Ectodermal cell (in vitro differentiated cells): ENCODE measurements around the gene MST1.
"Not testable (repeated sequence)": the region's sequence is repeated elsewhere in the genome, so short reads cannot be mapped to it uniquely, and the experiment has no call there.

ENCODE experiments used
- H3K27ac ChIP-seq: 2 replicates; pipeline ENCODE4 v1.7.0; 2013; ENCODE audit warnings: mild to moderate bottlenecking, low read depth, low read length; ENCODE audit not compliant: insufficient read depth, poor library complexity, severe bottlenecking
- H3K27me3 ChIP-seq: 2 replicates; pipeline ENCODE4 v1.7.0; 2013; ENCODE audit warnings: mild to moderate bottlenecking, low read length; ENCODE audit not compliant: insufficient read depth, control insufficient read depth, poor library complexity, severe bottlenecking
- H3K36me3 ChIP-seq: one replicate; pipeline ENCODE4 v1.7.0; 2013; ENCODE audit warnings: low read length; ENCODE audit not compliant: control insufficient read depth, insufficient read depth
- H3K4me1 ChIP-seq: one replicate; pipeline ENCODE4 v1.7.0; 2013; ENCODE audit warnings: low read length; ENCODE audit not compliant: control insufficient read depth, insufficient read depth
- H3K4me3 ChIP-seq: 2 replicates; pipeline ENCODE4 v1.7.0; 2013; ENCODE audit warnings: low read depth, low read length, control low read depth; ENCODE audit not compliant: insufficient read depth
- H3K9me3 ChIP-seq: 2 replicates; pipeline ENCODE4 v1.7.0; 2013; ENCODE audit warnings: mild to moderate bottlenecking, low read length, moderate library complexity; ENCODE audit not compliant: control insufficient read depth
- WGBS, 2 experiments: methylation state at CpG; one replicate each; pipeline ENCODE4 v1.1.7; 2013; ENCODE audit warnings: missing lambda C conversion rate in 2 of 2; 5-methylcytosine and 5-hydroxymethylcytosine counted together

MST1 gene

GRCh38 chr3:49687424-49687795, 1.9 kb downstream of the MST1 start:
- not testable (repeated sequence) for H3K27ac ChIP-seq, H3K4me3 ChIP-seq, H3K9me3 ChIP-seq, H3K27me3 ChIP-seq, H3K4me1 ChIP-seq
- 93 to 95% methylated on average over 12 of the region's 12 CpGs for WGBS, 2 experiments
- peaks cover 13% of the 10 kb centered on the region for H3K36me3 ChIP-seq

GRCh38 chr3:49686769-49687423, 2.4 kb downstream of the MST1 start:
- WGBS, 2 experiments = 10% methylated on average over 44 of the region's 44 CpGs
- H3K9me3 ChIP-seq, H3K27me3 ChIP-seq, H3K27ac ChIP-seq, H3K4me1 ChIP-seq: not testable (repeated sequence)
- Histone ChIP-seq H3K36me3 (peaks cover 13% of the 10 kb centered on the region), H3K4me3 (peak overlapping the region; percentile 43)

- H3K27ac ChIP-seq, H3K9me3 ChIP-seq, H3K27me3 ChIP-seq, H3K4me1 ChIP-seq: not testable (repeated sequence)
- peak overlapping the region; percentile 43 for H3K4me3 ChIP-seq
- WGBS, 2 experiments = 3 to 5% methylated on average over 20 of the region's 29 CpGs
- H3K36me3 ChIP-seq = peaks cover 13% of the 10 kb centered on the region
Measured at GRCh38 chr3:49686346-49686745, 2.9 kb downstream of the MST1 start.

GRCh38 chr3:49685846-49686245, 3.4 kb downstream of the MST1 start:
- H3K4me3 ChIP-seq, H3K27me3 ChIP-seq, H3K9me3 ChIP-seq, H3K4me1 ChIP-seq, H3K27ac ChIP-seq: not testable (repeated sequence)
- WGBS, 2 experiments = 59 to 63% methylated on average over 35 to 36 of the region's 36 CpGs
- peaks cover 13% of the 10 kb centered on the region for H3K36me3 ChIP-seq

- not testable (repeated sequence) for H3K4me1 ChIP-seq, H3K9me3 ChIP-seq, H3K4me3 ChIP-seq, H3K27me3 ChIP-seq, H3K27ac ChIP-seq
- WGBS, 2 experiments = 89 to 96% methylated on average over 7 to 10 of the region's 10 CpGs
- peaks cover 17% of the 10 kb centered on the region for H3K36me3 ChIP-seq
Measured at GRCh38 chr3:49685103-49685502, 4.2 kb downstream of the MST1 start.

GRCh38 chr3:49684453-49684852, 4.8 kb downstream of the MST1 start:
- not testable (repeated sequence) for H3K4me1 ChIP-seq, H3K27ac ChIP-seq, H3K27me3 ChIP-seq, H3K4me3 ChIP-seq, H3K9me3 ChIP-seq
- H3K36me3 ChIP-seq = peaks cover 19% of the 10 kb centered on the region
- WGBS, 2 experiments = 91 to 94% methylated on average over 2 of the region's 2 CpGs

GRCh38 chr3:49683162-49683561, 6.1 kb downstream of the MST1 start:
- peaks cover 6% of the 10 kb centered on the region for H3K27me3 ChIP-seq
- H3K36me3 ChIP-seq = peaks cover 32% of the 10 kb centered on the region
- WGBS, 2 experiments = 94 to 98% methylated on average over 6 of the region's 6 CpGs
- H3K9me3 ChIP-seq = no peaks in the 10 kb centered on the region
- no peak overlapping the region for H3K4me3 ChIP-seq
- H3K27ac ChIP-seq = no peak overlapping the region
- no peaks in the 10 kb centered on the region for H3K4me1 ChIP-seq

- no peaks in the 10 kb centered on the region for H3K4me1 ChIP-seq
- H3K4me3 ChIP-seq = no peak overlapping the region
- H3K36me3 ChIP-seq = peaks cover 37% of the 10 kb centered on the region
- H3K27ac ChIP-seq = no peak overlapping the region
- 84 to 90% methylated on average over 4 of the region's 4 CpGs for WGBS, 2 experiments
- H3K9me3 ChIP-seq = no peaks in the 10 kb centered on the region
- H3K27me3 ChIP-seq = peaks cover 5% of the 10 kb centered on the region
Measured at GRCh38 chr3:49681543-49681942, 7.7 kb downstream of the MST1 start.

- H3K9me3 ChIP-seq = no peaks in the 10 kb centered on the region
- no peak overlapping the region for H3K27ac ChIP-seq
- no peaks in the 10 kb centered on the region for H3K4me1 ChIP-seq
- 97% methylated on average over 2 of the region's 2 CpGs for WGBS, 2 experiments
- H3K36me3 ChIP-seq = peaks cover 40% of the 10 kb centered on the region
- H3K4me3 ChIP-seq = no peak overlapping the region
- H3K27me3 ChIP-seq = peaks cover under 1% of the 10 kb centered on the region
Measured at GRCh38 chr3:49681232-49681522, 8.1 kb downstream of the MST1 start.

- Histone ChIP-seq H3K36me3 (peaks cover 44% of the 10 kb centered on the region), H3K4me3 (no peak overlapping the region), H3K27ac (no peak overlapping the region), H3K27me3 (no peaks in the 10 kb centered on the region), H3K4me1 (no peaks in the 10 kb centered on the region), H3K9me3 (no peaks in the 10 kb centered on the region)
- 94 to 95% methylated on average over 7 of the region's 7 CpGs for WGBS, 2 experiments
Measured at GRCh38 chr3:49680493-49681231, 8.6 kb downstream of the MST1 start.
